Measurements from ENCODE around the gene COX5B.

COX5B gene

GRCh38 chr2:97688062-97688827 lies 42.4 kb downstream of the COX5B start:
- Histone ChIP-seq H3K36me3 (ENCODE audit: control insufficient read depth in 2 of 2, insufficient read depth in 1 of 2, low read length in 2 of 2) (no peaks in the 10 kb centered on the region), H3K27ac (ENCODE audit: extremely low read depth, low read depth, low read length) (no peak overlapping the region), H3K9me3 (ENCODE audit: control insufficient read depth, insufficient read depth, low read depth, low read length) (no peaks in the 10 kb centered on the region), H3K4me1 (ENCODE audit: control insufficient read depth, insufficient read depth, low read length) (no peaks in the 10 kb centered on the region), H3K4me3 (ENCODE audit: low read depth, low read length) (no peak overlapping the region)
- TF ChIP-seq ZEB2 (tag by site-specific recombination; IDR thresholded peaks at IDR 0.05) (no peak), ZNF585B (tag by site-specific recombination; IDR thresholded peaks at IDR 0.05) (no peak), ZNF837 (tag by site-specific recombination; IDR thresholded peaks at IDR 0.05) (no peak), ZNF660 (tag by site-specific recombination; IDR thresholded peaks at IDR 0.05) (no peak), PRDM1 (tag by site-specific recombination; IDR thresholded peaks at IDR 0.05) (no peak), ZFP69B (tag by site-specific recombination; IDR thresholded peaks at IDR 0.05) (no peak), HIC1 (tag by site-specific recombination; IDR thresholded peaks at IDR 0.05) (no peak), ZNF324 (tag by site-specific recombination; IDR thresholded peaks at IDR 0.05) (no peak), ZNF501 (tag by site-specific recombination; IDR thresholded peaks at IDR 0.05) (no peak), BCL11A (tag by site-specific recombination; IDR thresholded peaks at IDR 0.05; ENCODE audit: low read depth) (no peak), ZNF169 (tag by site-specific recombination; IDR thresholded peaks at IDR 0.05) (no peak), SP7 (tag by site-specific recombination; IDR thresholded peaks at IDR 0.05) (no peak), ZNF146 (tag by site-specific recombination; IDR thresholded peaks at IDR 0.05) (no peak), ZNF639 (tag by site-specific recombination; IDR thresholded peaks at IDR 0.05) (no peak), ZNF354C (tag by site-specific recombination; IDR thresholded peaks at IDR 0.05; ENCODE audit: borderline replicate concordance, low read depth) (no peak), BCL6B (tag by site-specific recombination; IDR thresholded peaks at IDR 0.05) (no peak), SCRT2 (tag by site-specific recombination; IDR thresholded peaks at IDR 0.05) (no peak), ZNF184 (tag by site-specific recombination; IDR thresholded peaks at IDR 0.05) (no peak), ZNF140 (tag by site-specific recombination; IDR thresholded peaks at IDR 0.05) (no peak)
- TF ChIP-seq, protein P1, sequence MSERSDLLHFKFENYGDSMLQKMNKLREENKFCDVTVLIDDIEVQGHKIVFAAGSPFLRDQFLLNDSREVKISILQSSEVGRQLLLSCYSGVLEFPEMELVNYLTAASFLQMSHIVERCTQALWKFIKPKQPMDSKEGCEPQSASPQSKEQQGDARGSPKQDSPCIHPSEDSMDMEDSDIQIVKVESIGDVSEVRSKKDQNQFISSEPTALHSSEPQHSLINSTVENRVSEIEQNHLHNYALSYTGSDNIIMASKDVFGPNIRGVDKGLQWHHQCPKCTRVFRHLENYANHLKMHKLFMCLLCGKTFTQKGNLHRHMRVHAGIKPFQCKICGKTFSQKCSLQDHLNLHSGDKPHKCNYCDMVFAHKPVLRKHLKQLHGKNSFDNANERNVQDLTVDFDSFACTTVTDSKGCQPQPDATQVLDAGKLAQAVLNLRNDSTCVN (tag by site-specific recombination; optimal IDR thresholded peaks at IDR 0.05): no peak
- POLR2A ChIA-PET: no interaction called here
- CTCF ChIA-PET: no interaction called here

DNA sequence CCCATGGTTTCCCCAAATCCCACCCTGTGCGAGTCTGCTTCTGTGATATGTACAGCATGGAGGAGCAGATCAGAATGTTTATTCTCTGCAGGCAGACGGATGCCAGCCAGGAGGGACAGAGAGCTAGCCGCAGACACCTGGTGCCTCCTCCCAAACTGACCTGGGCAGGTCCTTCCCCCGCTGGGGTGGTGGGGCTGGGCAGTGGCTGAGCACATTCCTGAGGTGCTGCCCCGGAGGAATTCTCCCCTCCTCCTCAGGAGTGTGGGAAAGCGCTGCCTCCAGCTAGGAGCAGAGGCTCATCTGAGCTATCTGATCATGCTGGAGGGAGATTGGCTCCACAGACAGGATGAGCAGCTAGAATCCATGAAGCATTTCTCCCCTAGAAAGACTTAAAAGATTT lies 45.3 kb downstream of the COX5B start:
- no peaks in the 10 kb centered on the region for H3K36me3 ChIP-seq (ENCODE audit: control insufficient read depth in 2 of 2, insufficient read depth in 1 of 2, low read length in 2 of 2)
- POLR2A ChIA-PET: interaction anchor here (1.2 kb wide), 1 partner anchor 45 kb away, joined by 3 read pairs; the partner anchor contains the start of gene COX5B
- H3K4me3 ChIP-seq (ENCODE audit: low read depth, low read length): no peak overlapping the region
- H3K27ac ChIP-seq (ENCODE audit: extremely low read depth, low read depth, low read length): no peak overlapping the region
- TF ChIP-seq HOXA7 (CRISPR knock-in tag; IDR thresholded peaks at IDR 0.05; ENCODE audit: borderline replicate concordance): no peak
- no peaks in the 10 kb centered on the region for H3K4me1 ChIP-seq (ENCODE audit: control insufficient read depth, insufficient read depth, low read length)
- H3K9me3 ChIP-seq (ENCODE audit: control insufficient read depth, insufficient read depth, low read depth, low read length): no peaks in the 10 kb centered on the region
- CTCF ChIA-PET: interaction anchor here (2.0 to 2.1 kb wide), 2 partner anchors 9 to 100 kb away, joined by 7 to 9 read pairs; no protein-coding TSS in a partner anchor
